ENCODE data around the gene KCNG2. TPM values are rescaled to one million over a fixed set of nuclear protein-coding genes. Genes with fewer than 3 reads are reported as not detected.

KCNG2 gene
- total RNA-seq, 1 donor from 2014 or later, result not detected

- Mint-ChIP-seq H3K4me3 (ENCODE audit: unreplicated experiment) (no peak overlapping the region), H3K27me3 (ENCODE audit: low read depth) (peaks cover 41% of the 10 kb centered on the region), H3K4me1 (ENCODE audit: low read depth) (peaks cover 8% of the 10 kb centered on the region), H3K9me3 (ENCODE audit: low read depth) (no peaks in the 10 kb centered on the region), H3K36me3 (ENCODE audit: low read depth) (peaks cover 3% of the 10 kb centered on the region), H3K27ac (ENCODE audit: unreplicated experiment) (no peak overlapping the region)
- no peak for TF ChIP-seq CTCF (IDR thresholded peaks at IDR 0.05)
- DNase-seq (ENCODE audit: low spot score), result peak; percentile 64
Measured at GRCh38 chr18:79798999-79799370, 1.2 kb downstream of the KCNG2 start.

GRCh38 chr18:79799619-79800370, 2.1 kb downstream of the KCNG2 start:
- peak; percentile 91 for DNase-seq (ENCODE audit: low spot score)
- H3K4me3 Mint-ChIP-seq (ENCODE audit: unreplicated experiment), result no peak overlapping the region
- no peak for TF ChIP-seq CTCF (IDR thresholded peaks at IDR 0.05)
- H3K4me1 Mint-ChIP-seq (ENCODE audit: low read depth), result peaks cover 8% of the 10 kb centered on the region
- peaks cover 3% of the 10 kb centered on the region for H3K36me3 Mint-ChIP-seq (ENCODE audit: low read depth)
- H3K27ac Mint-ChIP-seq (ENCODE audit: unreplicated experiment), result no peak overlapping the region
- H3K9me3 Mint-ChIP-seq (ENCODE audit: low read depth), result no peaks in the 10 kb centered on the region
- peaks cover 40% of the 10 kb centered on the region for H3K27me3 Mint-ChIP-seq (ENCODE audit: low read depth)

- H3K27me3 Mint-ChIP-seq (ENCODE audit: low read depth), result peaks cover 36% of the 10 kb centered on the region
- H3K9me3 Mint-ChIP-seq (ENCODE audit: low read depth), result no peaks in the 10 kb centered on the region
- no peak overlapping the region for H3K4me3 Mint-ChIP-seq (ENCODE audit: unreplicated experiment)
- TF ChIP-seq CTCF (IDR thresholded peaks at IDR 0.05), result no peak
- H3K36me3 Mint-ChIP-seq (ENCODE audit: low read depth), result peaks cover 3% of the 10 kb centered on the region
- H3K4me1 Mint-ChIP-seq (ENCODE audit: low read depth), result peaks cover 8% of the 10 kb centered on the region
- DNase-seq (ENCODE audit: low spot score), result peak; percentile 93
- H3K27ac Mint-ChIP-seq (ENCODE audit: unreplicated experiment), result no peak overlapping the region
Measured at GRCh38 chr18:79800371-79801180, 2.8 kb downstream of the KCNG2 start.

- Mint-ChIP-seq H3K9me3 (ENCODE audit: low read depth) (no peaks in the 10 kb centered on the region), H3K4me3 (ENCODE audit: unreplicated experiment) (no peak overlapping the region), H3K27ac (ENCODE audit: unreplicated experiment) (no peak overlapping the region), H3K27me3 (ENCODE audit: low read depth) (peaks cover 36% of the 10 kb centered on the region), H3K4me1 (ENCODE audit: low read depth) (peaks cover 8% of the 10 kb centered on the region), H3K36me3 (ENCODE audit: low read depth) (peaks cover 3% of the 10 kb centered on the region)
- peak; percentile 49 for DNase-seq (ENCODE audit: low spot score)
- no peak for TF ChIP-seq CTCF (IDR thresholded peaks at IDR 0.05)
Measured at GRCh38 chr18:79801217-79801616, 3.5 kb downstream of the KCNG2 start.

GRCh38 chr18:79801641-79802040, 3.9 kb downstream of the KCNG2 start:
- H3K4me1 Mint-ChIP-seq (ENCODE audit: low read depth), result peaks cover 8% of the 10 kb centered on the region
- peaks cover 32% of the 10 kb centered on the region for H3K27me3 Mint-ChIP-seq (ENCODE audit: low read depth)
- TF ChIP-seq CTCF (IDR thresholded peaks at IDR 0.05), result no peak

More at GRCh38 chr18:79801641-79802040, 3.9 kb downstream of the KCNG2 start:
- H3K36me3 Mint-ChIP-seq (ENCODE audit: low read depth), result peaks cover 3% of the 10 kb centered on the region
- H3K4me3 Mint-ChIP-seq (ENCODE audit: unreplicated experiment), result no peak overlapping the region
- no peak overlapping the region for H3K27ac Mint-ChIP-seq (ENCODE audit: unreplicated experiment)
- H3K9me3 Mint-ChIP-seq (ENCODE audit: low read depth), result no peaks in the 10 kb centered on the region
- DNase-seq (ENCODE audit: low spot score), result peak; percentile 42

All from chondrocyte (in vitro differentiated cells).